BJ (cell line): ENCODE measurements around the gene SPPL2B. TPM values are rescaled to one million over a fixed set of nuclear protein-coding genes. Genes with fewer than 3 reads are reported as not detected.

Experiments used
- CTCF ChIA-PET: fragments of 350-600 bp; formaldehyde crosslinking; extraction: SDS; loops from one replicate; lab custom pipeline; 2021; ENCODE audit warnings: antibody characterized with exemption, inconsistent platforms; lab: Yijun Ruan, JAX
- POLR2A ChIA-PET: fragments of 300-600 bp; sonication (Branson Sonifier 250); formaldehyde crosslinking; extraction: SDS; loops from one replicate; lab custom pipeline; 2021; ENCODE audit warnings: antibody characterized with exemption; lab: Charles Lee
- DNase-seq: peaks from one replicate; pipeline ENCODE4 v3.0.0-alpha.2; 2011; ENCODE audit warnings: low read depth
- H3K27me3 ChIP-seq: 2 replicates; pipeline ENCODE4 v1.6.0; 2011; ENCODE audit warnings: low read length; ENCODE audit not compliant: control insufficient read depth, insufficient read depth
- H3K36me3 ChIP-seq: 2 replicates; pipeline ENCODE4 v1.5.1; 2011; ENCODE audit warnings: low read length; ENCODE audit not compliant: control insufficient read depth, insufficient read depth
- H3K4me3 ChIP-seq: 2 replicates; pipeline ENCODE4 v1.5.1; 2011; ENCODE audit warnings: low read depth, mild to moderate bottlenecking, control low read depth, low read length
- CTCF ChIP-seq: IDR thresholded peaks from 2 replicates; pipeline ENCODE4 v1.5.1; 2011; ENCODE audit warnings: low read depth, mild to moderate bottlenecking, control low read depth, inconsistent platforms, low read length, moderate library complexity; ENCODE audit not compliant: insufficient read depth
- polyA plus RNA-seq: library from polyadenylated mRNA; depleted of rRNA; stranded (reverse); fragments of >200 nt; gene quantifications from 2 replicates; pipeline ENCODE4 v1.2.3, GENCODE V29; 2011

Gene SPPL2B
- polyA plus RNA-seq, 1 experiment: 24.9 TPM

GRCh38 chr19:2288338-2288817 is 40.1 kb upstream of the SPPL2B start:
- TF ChIP-seq CTCF: no peak
- peaks cover 27% of the 10 kb centered on the region for H3K27me3 ChIP-seq
- no peaks in the 10 kb centered on the region for H3K36me3 ChIP-seq
- H3K4me3 ChIP-seq: no peak overlapping the region
- ChIA-PET POLR2A (no interaction called here), CTCF (interaction anchor here (0.7 to 5.3 kb wide), 3 partner anchors 14 to 45 kb away, joined by 3 to 34 read pairs (median 4); no protein-coding TSS in a partner anchor)
- DNase-seq: no peak

- Histone ChIP-seq H3K4me3 (no peak overlapping the region), H3K36me3 (no peaks in the 10 kb centered on the region), H3K27me3 (peaks cover 27% of the 10 kb centered on the region)
- no peak for DNase-seq
- ChIA-PET POLR2A (no interaction called here), CTCF (interaction anchor here (0.7 to 5.3 kb wide), 5 partner anchors 14 to 133 kb away, joined by 3 to 34 read pairs (median 4); no protein-coding TSS in a partner anchor)
- no peak for TF ChIP-seq CTCF
These were observed 39.4 kb upstream of the SPPL2B start for GRCh38 chr19:2288818-2289713.

- Histone ChIP-seq H3K36me3 (no peaks in the 10 kb centered on the region), H3K27me3 (peaks cover 27% of the 10 kb centered on the region), H3K4me3 (peak overlapping the region; percentile 9)
- ChIA-PET CTCF (interaction anchor here (1.0 to 5.3 kb wide), 4 partner anchors 15 to 134 kb away, joined by 3 to 34 read pairs (median 4); no protein-coding TSS in a partner anchor), POLR2A (no interaction called here)
- no peak for TF ChIP-seq CTCF
- DNase-seq: no peak
These were observed 38.6 kb upstream of the SPPL2B start for GRCh38 chr19:2289714-2290435.

GRCh38 chr19:2290441-2291184 is 37.9 kb upstream of the SPPL2B start:
- Histone ChIP-seq H3K4me3 (no peak overlapping the region), H3K27me3 (peaks cover 27% of the 10 kb centered on the region), H3K36me3 (no peaks in the 10 kb centered on the region)
- no peak for TF ChIP-seq CTCF
- CTCF ChIA-PET: interaction anchor here (0.7 to 1.5 kb wide), 2 partner anchors 8 to 64 kb away, joined by 3 to 4 read pairs; partner anchors contain the start of gene PEAK3
- POLR2A ChIA-PET: no interaction called here
- no peak for DNase-seq
